HCT116 (cell line): ENCODE measurements around the gene GDPD3. TPM values are rescaled to one million over a fixed set of nuclear protein-coding genes. Genes with fewer than 3 reads are reported as not detected.

Source experiments
- ATAC-seq: fragments of 200-7000 bp; cut with Tn5 transposase; 2 replicates; pipeline ENCODE4 v1.9.1; 2020; ENCODE audit warnings: mild to moderate bottlenecking, moderate library complexity
- BruUV-seq: library from RNA; stranded (reverse); fragments of 400-500 nt; replicated peaks from 2 replicates; lab custom pipeline; 2021; lab: Mats Ljungman, UMichigan
- CTCF ChIA-PET: fragments of 300-600 bp; sonication (Branson Sonifier 250); formaldehyde crosslinking; loops from one replicate; lab custom pipeline; 2021; ENCODE audit warnings: antibody characterized with exemption; lab: Charles Lee
- POLR2A ChIA-PET: fragments of 300-600, 350-600 bp; sonication (Branson Sonifier 250); formaldehyde crosslinking; loops from one replicate; lab custom pipeline; 2021; ENCODE audit warnings: antibody characterized with exemption; lab: Charles Lee
- RAD21 ChIA-PET, 2 experiments: fragments of 300-600 bp; sonication (Branson Sonifier 250); formaldehyde crosslinking; loops; one replicate each; lab custom pipeline; 2023; ENCODE audit warnings: low total read pairs in 2 of 2; ENCODE audit not compliant: uncharacterized antibody in 2 of 2, unreplicated experiment in 2 of 2, low non-redundant PET in 1 of 2; lab: Charles Lee
- DNase-seq: peaks from one replicate; pipeline ENCODE4 v3.0.0-alpha.2; 2010; ENCODE audit warnings: low read depth, low spot score
- H2AFZ ChIP-seq: fragments of 200-600 bp; shearing (Covaris generic), sonication (generic); 2 replicates; pipeline ENCODE4 v1.6.1; 2017; ENCODE audit warnings: low read depth, mixed run types, mixed read lengths, antibody characterized with exemption, low read length; ENCODE audit not compliant: poor library complexity, severe bottlenecking
- H3K27ac ChIP-seq: 2 replicates; pipeline ENCODE4 v1.5.1; 2012; ENCODE audit warnings: low read depth, low read length
- H3K27me3 ChIP-seq: fragments of 200-600 bp; sonication (generic); 2 replicates; pipeline ENCODE4 v1.6.1; 2016; ENCODE audit warnings: mixed run types, low read length, mixed read lengths; ENCODE audit not compliant: insufficient read depth
- H3K36me3 ChIP-seq, 2 experiments: fragments of 200-500 bp in 1 of 2; fragments of 200-600 bp in 1 of 2; sonication (Bioruptor generic) in 1 of 2; sonication (generic) in 1 of 2; 2 replicates each; pipeline versions ENCODE4 v1.5.1 to v1.6.1; 2014 to 2016; ENCODE audit warnings: low read length in 2 of 2, inconsistent platforms in 1 of 2, mixed read lengths in 1 of 2, mixed run types in 1 of 2; ENCODE audit not compliant: insufficient read depth in 2 of 2, control insufficient read depth in 1 of 2
- H3K4me1 ChIP-seq, 2 experiments: fragments of 200-600 bp in 1 of 2; sonication (generic) in 1 of 2; 2 replicates each; pipeline versions ENCODE4 v1.5.1 to v1.6.1; 2012 to 2017; ENCODE audit warnings: low read length in 2 of 2, inconsistent platforms in 1 of 2, mild to moderate bottlenecking in 1 of 2, mixed read lengths in 1 of 2, mixed run types in 1 of 2, moderate library complexity in 1 of 2; ENCODE audit not compliant: insufficient read depth in 2 of 2, control insufficient read depth in 1 of 2
- H3K4me2 ChIP-seq: fragments of 200-600 bp; sonication (generic); 2 replicates; pipeline ENCODE4 v1.6.1; 2017; ENCODE audit warnings: mixed run types, low read length, mixed read lengths
- H3K4me3 ChIP-seq, 2 experiments: fragments of 200-600 bp in 1 of 2; sonication (generic) in 1 of 2; replicated peaks in 1 of 2; 2 replicates each; pipeline ENCODE4 v1.5.1; 2011 to 2016; ENCODE audit warnings: low read length in 2 of 2, control low read depth in 1 of 2, low read depth in 1 of 2, mild to moderate bottlenecking in 1 of 2, mixed read lengths in 1 of 2, mixed run types in 1 of 2
- H3K79me2 ChIP-seq: fragments of 200-600 bp; sonication (generic); 2 replicates; pipeline ENCODE4 v1.6.1; 2017; ENCODE audit warnings: mild to moderate bottlenecking, mixed run types, low read length, moderate library complexity, mixed read lengths; ENCODE audit not compliant: insufficient read depth
- H3K9ac ChIP-seq: fragments of 200-600 bp; sonication (generic); 2 replicates; pipeline ENCODE4 v1.6.1; 2016; ENCODE audit warnings: low read length, mixed read lengths
- H3K9me2 ChIP-seq: fragments of 200-600 bp; sonication (generic), shearing (Covaris generic); 2 replicates; pipeline ENCODE4 v1.6.1; 2017; ENCODE audit warnings: mixed run types, mild to moderate bottlenecking, moderate library complexity; ENCODE audit not compliant: insufficient read depth
- H3K9me3 ChIP-seq, 2 experiments: fragments of 200-500 bp in 1 of 2; fragments of 200-600 bp in 1 of 2; sonication (Bioruptor generic) in 1 of 2; sonication (generic) in 1 of 2; 2 replicates each; pipeline ENCODE4 v1.6.1; 2014 to 2017; ENCODE audit warnings: low read length in 2 of 2, mixed read lengths in 2 of 2, inconsistent platforms in 1 of 2, low read depth in 1 of 2, mild to moderate bottlenecking in 1 of 2, mixed run types in 1 of 2, moderate library complexity in 1 of 2; ENCODE audit not compliant: control insufficient read depth in 1 of 2, insufficient read depth in 1 of 2
- H4K20me1 ChIP-seq: fragments of 200-600 bp; sonication (generic), shearing (Covaris generic); 2 replicates; pipeline ENCODE4 v1.6.1; 2017; ENCODE audit warnings: mixed run types, mild to moderate bottlenecking, moderate library complexity; ENCODE audit not compliant: insufficient read depth
- CBX3 ChIP-seq: IDR thresholded peaks from 2 replicates; pipeline ENCODE4 v1.6.1; 2012; ENCODE audit warnings: low read depth
- ELF1 ChIP-seq: IDR thresholded peaks from 2 replicates; pipeline ENCODE4 v1.6.1; 2012; ENCODE audit warnings: low read depth, borderline replicate concordance
- EZH2 ChIP-seq: fragments of 200-600 bp; sonication (generic); IDR thresholded peaks from 2 replicates; pipeline ENCODE4 v1.6.1; 2017; ENCODE audit warnings: antibody characterized with exemption, mixed run types
- EZH2phosphoT487 ChIP-seq: fragments of 200-600 bp; IDR thresholded peaks from 2 replicates; pipeline ENCODE4 v1.6.1; 2018; ENCODE audit warnings: antibody characterized with exemption, borderline replicate concordance
- FOSL1 ChIP-seq: IDR thresholded peaks from 2 replicates; pipeline ENCODE4 v1.6.1; 2012; ENCODE audit warnings: low read depth
- POLR2A ChIP-seq: IDR thresholded peaks from 2 replicates; pipeline ENCODE4 v1.7.0; 2011; ENCODE audit warnings: borderline replicate concordance; ENCODE audit not compliant: insufficient read depth, insufficient read length; ENCODE audit errors: extremely low read depth
- POLR2AphosphoS5 ChIP-seq: IDR thresholded peaks from 2 replicates; pipeline ENCODE4 v1.6.1; 2011; ENCODE audit warnings: mild to moderate bottlenecking, low read depth, low read length, moderate library complexity
- RAD21 ChIP-seq: IDR thresholded peaks from 2 replicates; pipeline ENCODE4 v1.6.1; 2012; ENCODE audit warnings: low read depth, mild to moderate bottlenecking
- SIN3A ChIP-seq: IDR thresholded peaks from 2 replicates; pipeline ENCODE4 v1.6.1; 2012; ENCODE audit warnings: low read depth
- SP1 ChIP-seq: IDR thresholded peaks from 2 replicates; pipeline ENCODE4 v1.6.1; 2012; ENCODE audit warnings: low read depth
- TCF7L2 ChIP-seq: IDR thresholded peaks from 2 replicates; pipeline ENCODE4 v1.7.0; 2011; ENCODE audit warnings: borderline replicate concordance, inconsistent platforms; ENCODE audit not compliant: insufficient read depth, insufficient read length; ENCODE audit errors: extremely low read depth
- YY1 ChIP-seq: IDR thresholded peaks from 2 replicates; pipeline ENCODE4 v1.6.1; 2011; ENCODE audit warnings: low read length, low read depth, moderate library complexity, mild to moderate bottlenecking; ENCODE audit not compliant: insufficient replicate concordance; ENCODE audit errors: extremely low read depth
- ZFX ChIP-seq: fragments of 450-650 bp; IDR thresholded peaks from 2 replicates; pipeline ENCODE4 v1.6.1; 2017
- ZNF274 ChIP-seq: fragments of 200-500 bp; sonication (Bioruptor generic); IDR thresholded peaks from 2 replicates; pipeline ENCODE4 v1.6.1; 2014; ENCODE audit warnings: mild to moderate bottlenecking, low read depth, low read length, inconsistent platforms
- intact Hi-C: fragments of 100-400 bp; cut with micrococcal nuclease; formaldehyde crosslinking; loops from 2 replicates; pipeline ENCODE4 v1.10.0; 2022
- total RNA-seq: library from RNA; stranded (reverse); gene quantifications from one replicate; pipeline ENCODE4 v1.2.1, GENCODE V29; 2021; ENCODE audit not compliant: unreplicated experiment
- TF ChIP-seq, protein P1 (sequence below), 3 experiments: fragments of 200-600 bp in 1 of 3; sonication (generic) in 1 of 3; IDR thresholded peaks in 2 of 3; conservative IDR thresholded peaks in 1 of 3; 2 replicates each; pipeline ENCODE4 v1.5.1; 2012 to 2017; ENCODE audit warnings: low read depth in 2 of 3, low read length in 2 of 3, antibody characterized with exemption in 1 of 3, borderline replicate concordance in 1 of 3, control low read depth in 1 of 3, mild to moderate bottlenecking in 1 of 3, mixed read lengths in 1 of 3, mixed run types in 1 of 3, moderate library complexity in 1 of 3; ENCODE audit not compliant: insufficient read depth in 1 of 3
- TF ChIP-seq, protein P2 (sequence below): IDR thresholded peaks from 2 replicates; pipeline ENCODE4 v1.6.1; 2011; ENCODE audit warnings: mild to moderate bottlenecking, low read length, moderate library complexity; ENCODE audit not compliant: insufficient replicate concordance; ENCODE audit errors: extremely low read depth
- TF ChIP-seq, protein P3 (sequence below): IDR thresholded peaks from 2 replicates; pipeline ENCODE4 v1.6.1; 2012

GDPD3 gene
- total RNA-seq, 1 experiment from 2014 or later: 7.0 TPM

DNA sequence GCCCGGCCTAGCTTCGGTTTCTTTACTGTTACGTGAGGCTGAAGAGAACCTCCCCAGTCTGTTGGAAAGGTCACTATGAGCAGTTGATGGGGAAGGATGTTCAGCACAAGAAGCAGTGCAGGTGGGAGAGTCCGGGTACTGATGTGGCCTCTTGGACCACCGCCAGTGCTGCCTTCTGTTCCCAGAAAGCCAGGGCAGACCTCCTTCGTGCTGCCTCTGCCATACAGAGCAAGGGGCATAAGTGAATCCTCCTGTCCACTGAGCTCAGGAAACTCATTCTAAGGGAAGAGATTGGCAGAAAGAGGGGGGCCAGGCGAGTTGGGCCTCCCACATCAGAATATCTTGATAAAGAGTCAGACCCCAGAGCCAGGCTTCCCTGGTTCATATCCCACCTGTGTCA is 33.9 kb downstream of the GDPD3 start:
- intact Hi-C loops: no loop called here
- H3K36me3 ChIP-seq: peaks cover 41 to 58% of the 10 kb centered on the region in 2 experiments; a peak in 3 of 4 replicates
- no TSS peak for BruUV-seq
- ATAC-seq (no peak), DNase-seq (no peak)
- H3K9ac ChIP-seq: no peak overlapping the region
- 0 out of 2 replicates have a peak, but pooled peaks cover 4% of the 10 kb centered on the region for H4K20me1 ChIP-seq
- POLR2A ChIA-PET: no interaction called here
- no peak overlapping the region for H3K4me3 ChIP-seq
- no peaks in the 10 kb centered on the region for H3K9me3 ChIP-seq
- TF ChIP-seq EZH2phosphoT487 (no peak), EZH2 (no peak), ZFX (no peak), ELF1 (no peak), POLR2A (no peak)
- TF ChIP-seq, all 23 proteins: peak for 0
- Histone ChIP-seq H2AFZ (no peak overlapping the region), H3K27ac (no peak overlapping the region), H3K4me1 (peaks cover 14 to 22% of the 10 kb centered on the region in 2 experiments; a peak in 3 of 4 replicates), H3K4me2 (no peak overlapping the region), H3K27me3 (no peaks in the 10 kb centered on the region), H3K79me2 (peaks cover 61% of the 10 kb centered on the region), H3K9me2 (no peaks in the 10 kb centered on the region)
- ChIA-PET CTCF (no interaction called here), RAD21 (no interaction called here)

DNA sequence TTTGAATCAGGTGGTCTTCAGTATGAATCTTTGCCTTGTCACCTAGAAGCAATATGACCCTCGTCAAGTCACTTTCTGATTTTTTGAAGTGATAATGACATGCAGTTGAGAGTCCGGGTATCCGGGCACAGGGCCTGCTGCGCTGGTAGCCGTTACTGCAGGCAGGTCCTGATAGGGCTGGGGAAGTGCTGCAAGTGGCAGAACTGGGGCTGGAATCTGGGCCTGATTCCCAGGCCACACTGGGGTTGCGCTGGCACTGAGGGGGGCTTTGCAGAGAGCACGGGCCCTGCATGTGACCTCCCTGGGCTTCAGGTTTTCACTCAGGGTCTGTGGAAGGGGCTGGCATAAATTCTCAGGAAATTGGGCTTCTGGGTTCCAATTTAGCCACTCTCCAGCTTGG is 34.6 kb downstream of the GDPD3 start:
- no peak overlapping the region for H3K4me3 ChIP-seq
- RAD21 ChIA-PET: no interaction called here
- H3K4me1 ChIP-seq: peaks cover 14 to 22% of the 10 kb centered on the region in 2 experiments; a peak in 3 of 4 replicates
- no peaks in the 10 kb centered on the region for H3K9me2 ChIP-seq
- no peak overlapping the region for H3K27ac ChIP-seq
- intact Hi-C loops: no loop called here
- BruUV-seq: no TSS peak
- H3K27me3 ChIP-seq: no peaks in the 10 kb centered on the region
- no peak for TF ChIP-seq YY1
- TF ChIP-seq, protein P1, sequence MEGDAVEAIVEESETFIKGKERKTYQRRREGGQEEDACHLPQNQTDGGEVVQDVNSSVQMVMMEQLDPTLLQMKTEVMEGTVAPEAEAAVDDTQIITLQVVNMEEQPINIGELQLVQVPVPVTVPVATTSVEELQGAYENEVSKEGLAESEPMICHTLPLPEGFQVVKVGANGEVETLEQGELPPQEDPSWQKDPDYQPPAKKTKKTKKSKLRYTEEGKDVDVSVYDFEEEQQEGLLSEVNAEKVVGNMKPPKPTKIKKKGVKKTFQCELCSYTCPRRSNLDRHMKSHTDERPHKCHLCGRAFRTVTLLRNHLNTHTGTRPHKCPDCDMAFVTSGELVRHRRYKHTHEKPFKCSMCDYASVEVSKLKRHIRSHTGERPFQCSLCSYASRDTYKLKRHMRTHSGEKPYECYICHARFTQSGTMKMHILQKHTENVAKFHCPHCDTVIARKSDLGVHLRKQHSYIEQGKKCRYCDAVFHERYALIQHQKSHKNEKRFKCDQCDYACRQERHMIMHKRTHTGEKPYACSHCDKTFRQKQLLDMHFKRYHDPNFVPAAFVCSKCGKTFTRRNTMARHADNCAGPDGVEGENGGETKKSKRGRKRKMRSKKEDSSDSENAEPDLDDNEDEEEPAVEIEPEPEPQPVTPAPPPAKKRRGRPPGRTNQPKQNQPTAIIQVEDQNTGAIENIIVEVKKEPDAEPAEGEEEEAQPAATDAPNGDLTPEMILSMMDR (IDR thresholded peaks at IDR 0.05 in 2 of 3, conservative IDR thresholded peaks at IDR 0.05 in 1 of 3; ENCODE audit: borderline replicate concordance in 1 of 3, insufficient read depth in 1 of 3, low read depth in 2 of 3, low read length in 2 of 3): no peak
- TF ChIP-seq SP1: no peak
- TF ChIP-seq ELF1: no peak
- TF ChIP-seq, protein P2, sequence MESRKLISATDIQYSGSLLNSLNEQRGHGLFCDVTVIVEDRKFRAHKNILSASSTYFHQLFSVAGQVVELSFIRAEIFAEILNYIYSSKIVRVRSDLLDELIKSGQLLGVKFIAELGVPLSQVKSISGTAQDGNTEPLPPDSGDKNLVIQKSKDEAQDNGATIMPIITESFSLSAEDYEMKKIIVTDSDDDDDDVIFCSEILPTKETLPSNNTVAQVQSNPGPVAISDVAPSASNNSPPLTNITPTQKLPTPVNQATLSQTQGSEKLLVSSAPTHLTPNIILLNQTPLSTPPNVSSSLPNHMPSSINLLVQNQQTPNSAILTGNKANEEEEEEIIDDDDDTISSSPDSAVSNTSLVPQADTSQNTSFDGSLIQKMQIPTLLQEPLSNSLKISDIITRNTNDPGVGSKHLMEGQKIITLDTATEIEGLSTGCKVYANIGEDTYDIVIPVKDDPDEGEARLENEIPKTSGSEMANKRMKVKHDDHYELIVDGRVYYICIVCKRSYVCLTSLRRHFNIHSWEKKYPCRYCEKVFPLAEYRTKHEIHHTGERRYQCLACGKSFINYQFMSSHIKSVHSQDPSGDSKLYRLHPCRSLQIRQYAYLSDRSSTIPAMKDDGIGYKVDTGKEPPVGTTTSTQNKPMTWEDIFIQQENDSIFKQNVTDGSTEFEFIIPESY: no peak
- TF ChIP-seq RAD21: no peak
- TF ChIP-seq EZH2phosphoT487: no peak
- TF ChIP-seq FOSL1: no peak
- TF ChIP-seq, protein P3, sequence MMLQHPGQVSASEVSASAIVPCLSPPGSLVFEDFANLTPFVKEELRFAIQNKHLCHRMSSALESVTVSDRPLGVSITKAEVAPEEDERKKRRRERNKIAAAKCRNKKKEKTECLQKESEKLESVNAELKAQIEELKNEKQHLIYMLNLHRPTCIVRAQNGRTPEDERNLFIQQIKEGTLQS: no peak
- no peak for TF ChIP-seq POLR2A
- no peak for TF ChIP-seq EZH2
- no peak for TF ChIP-seq SIN3A
- no peak for TF ChIP-seq ZNF274
- no peak for TF ChIP-seq TCF7L2
- TF ChIP-seq POLR2AphosphoS5: no peak
- TF ChIP-seq CBX3: no peak
- TF ChIP-seq, all 23 proteins: peak for 0
- no peak overlapping the region for H3K4me2 ChIP-seq
- POLR2A ChIA-PET: no interaction called here
- ATAC-seq (no peak), DNase-seq (no peak)
- no peaks in the 10 kb centered on the region for H3K9me3 ChIP-seq
- no peak overlapping the region for H3K9ac ChIP-seq
- 0 out of 2 replicates have a peak, but pooled peaks cover 4% of the 10 kb centered on the region for H4K20me1 ChIP-seq
- peaks cover 61% of the 10 kb centered on the region for H3K79me2 ChIP-seq
- CTCF ChIA-PET: no interaction called here
- H2AFZ ChIP-seq: no peak overlapping the region
- H3K36me3 ChIP-seq: peaks cover 37 to 51% of the 10 kb centered on the region in 2 experiments; a peak in 3 of 4 replicates
